Heart right ventricle (tissue), 16 donors: ENCODE measurements around the gene RPS3. TPM values are rescaled to one million over a fixed set of nuclear protein-coding genes. Genes with fewer than 3 reads are reported as not detected.

ENCODE experiments used
- ATAC-seq, 8 donors: fragments of 200-7000 bp; cut with Tn5 transposase; one replicate each; pipeline ENCODE4 v1.9.1; 2020; ENCODE audit warnings: mild to moderate bottlenecking in 8 of 8, moderate library complexity in 8 of 8, moderate number of reproducible peaks in 1 of 8
- DNase-seq, 2 donors: peaks; one replicate each; pipeline ENCODE4 v3.0.0-alpha.2; 2020
- H3K27ac ChIP-seq, 10 donors: fragments of 200-600 bp; sonication (generic) in 2 of 10; one replicate each; pipeline versions ENCODE4 v1.5.0 to v1.8.0; 2020 to 2022; ENCODE audit warnings: mild to moderate bottlenecking in 3 of 10
- H3K27me3 ChIP-seq, 7 donors: fragments of 200-600 bp; one replicate each; pipeline ENCODE4 v1.8.0; 2021 to 2022; ENCODE audit warnings: mild to moderate bottlenecking in 2 of 7
- H3K36me3 ChIP-seq, 9 donors: fragments of 200-600 bp; sonication (generic) in 1 of 9; one replicate each; pipeline versions ENCODE4 v1.5.0 to v1.8.0; 2020 to 2022; ENCODE audit warnings: mild to moderate bottlenecking in 2 of 9
- H3K4me1 ChIP-seq, 9 donors: fragments of 200-600 bp; sonication (generic) in 1 of 9; one replicate each; pipeline versions ENCODE4 v1.5.0 to v1.8.0; 2020 to 2022; ENCODE audit warnings: mild to moderate bottlenecking in 4 of 9
- H3K4me3 ChIP-seq, 10 donors: fragments of 200-600 bp; sonication (generic) in 2 of 10; one replicate each; pipeline versions ENCODE4 v1.5.0 to v1.8.0; 2020 to 2022; ENCODE audit warnings: mild to moderate bottlenecking in 7 of 10, moderate library complexity in 2 of 10
- H3K9me3 ChIP-seq, 11 donors: fragments of 200-600 bp in 10 of 11; sonication (generic) in 2 of 11; one replicate each; pipeline versions ENCODE4 v1.5.0 to v1.8.0; 2013 to 2022; ENCODE audit warnings: mild to moderate bottlenecking in 2 of 11, control low read depth in 1 of 11, moderate library complexity in 1 of 11
- WGBS, 2 donors: extraction: QIAGEN DNeasy Blood & Tissue Kit; methylation state at CpG; one replicate each; pipeline ENCODE4 v1.1.7; 2013; ENCODE audit warnings: inconsistent platforms in 1 of 2; 5-methylcytosine and 5-hydroxymethylcytosine counted together
- intact Hi-C, 10 donors: fragments of 100-400 bp; cut with DNase I; formaldehyde crosslinking; loops; one replicate each; pipeline versions ENCODE4 v1.11.1 to v1.14.2; 2022
- polyA plus RNA-seq, 2 donors: library from polyadenylated mRNA; stranded (reverse); fragments of 200-250 nt; gene quantifications; one replicate each; pipeline ENCODE4 v1.2.3, GENCODE V29; 2013
- total RNA-seq, 10 donors: library from RNA; stranded (reverse); fragmentation: NEBNext Ultra II Directional in 3 of 10; extraction: Animal tissue kit (Norgen Biotek cat#: 25700) in 3 of 10; gene quantifications; one replicate each; pipeline versions ENCODE4 v1.2.1 to v1.2.4, GENCODE V29; 2021 to 2023
- TF ChIP-seq, protein P1 (sequence below), 9 donors: fragments of 200-600 bp; sonication (generic) in 2 of 9; IDR thresholded peaks; one replicate each; pipeline versions ENCODE4 v1.5.0 to v1.8.0; 2021 to 2022; ENCODE audit warnings: antibody characterized with exemption in 9 of 9, mild to moderate bottlenecking in 5 of 9, moderate library complexity in 1 of 9
- donor health status: Arrhythmogenic right ventricular cardiomyopathy.
- donor health status: ischemic (EF 13 %, LVEDD 7.1; RV severe dilation, severe dysfunction).
- donor health status: healthy with polysubstance abuse.
- donor health status: DM: no; HTN: yes; CAD: no.
- donor health status: DM: no; HTN: no; CAD: no.
- donor health status: ischemic (EF 25% LVEDD 6.9; RV normal size, moderate dysfunction).
- donor health status: ischemic (EF 25% LVEDD 5.7; RV mildly dilated, moderate dysfunction).
- donor health status: healthy.
- donor health status: DM: yes; HTN: yes; CAD: no.
- donor health status: Ischemic cardiomyopathy.
- donor health status: ischemic (EF 35%, LVEDD 5.7; RV mildly dilated, moderate dysfunction).
- donor health status: nonischemic (EF 11% LVEDD 7.7; RV severe dilation, severe dysfunction).
- donor health status: DM: yes; HTN: yes; CAD: no.
- donor health status: PGD.
- donor health status: ischemic (EF 29% LVEDD 5.4; RV normal size, mild dysfunction).
- donor health status: nonischemic (EF 23%, LVEDD 6.1; RV moderate dilation, normal function).

The RPS3 gene
- total and polyA plus RNA-seq, 12 donors, result 698 to 1,945 (median 939) TPM

DNA sequence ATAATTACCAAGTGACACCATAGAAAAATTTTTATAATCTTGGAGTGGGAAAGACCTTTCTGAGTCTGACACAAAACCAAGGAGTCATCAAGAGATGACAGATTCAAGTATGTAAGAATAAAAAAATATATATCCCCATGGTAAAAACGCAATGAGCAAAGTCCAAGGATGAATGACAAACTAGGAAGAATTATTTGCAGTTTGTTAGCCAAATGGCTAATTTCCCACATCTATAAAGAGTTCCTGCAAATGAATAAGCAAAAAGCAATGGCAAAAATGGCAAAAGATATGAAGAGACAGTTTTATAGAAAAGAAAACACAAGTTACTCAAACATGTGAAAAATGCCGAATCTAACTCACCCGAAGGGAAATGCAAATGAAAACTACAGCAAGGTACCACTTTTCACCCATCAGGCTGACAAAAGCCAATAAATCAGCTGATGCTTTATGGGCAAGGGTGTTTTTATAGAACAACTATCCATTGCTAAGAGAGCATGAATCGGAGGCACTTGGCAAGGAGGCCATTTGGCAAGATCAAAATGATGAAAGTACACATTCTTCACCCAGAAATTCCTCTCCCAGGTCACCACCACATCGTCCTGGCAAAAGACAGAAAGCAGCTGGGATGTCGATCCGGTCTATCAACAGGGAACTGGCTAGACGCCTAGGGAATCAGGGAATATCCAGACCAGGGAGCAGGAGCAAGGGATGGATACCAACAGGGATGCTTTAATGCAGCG, 54.8 kb downstream of the RPS3 start:
- intact Hi-C loops, result no loop called here
- Histone ChIP-seq H3K36me3 (no peaks in the 10 kb centered on the region), H3K4me3 (no peak overlapping the region), H3K4me1 (no peaks in the 10 kb centered on the region), H3K27me3 (peaks cover 0 to 6% (median 0%) of the 10 kb centered on the region in 7 donors), H3K27ac (no peak overlapping the region), H3K9me3 (no peaks in the 10 kb centered on the region)
- TF ChIP-seq, protein P1, sequence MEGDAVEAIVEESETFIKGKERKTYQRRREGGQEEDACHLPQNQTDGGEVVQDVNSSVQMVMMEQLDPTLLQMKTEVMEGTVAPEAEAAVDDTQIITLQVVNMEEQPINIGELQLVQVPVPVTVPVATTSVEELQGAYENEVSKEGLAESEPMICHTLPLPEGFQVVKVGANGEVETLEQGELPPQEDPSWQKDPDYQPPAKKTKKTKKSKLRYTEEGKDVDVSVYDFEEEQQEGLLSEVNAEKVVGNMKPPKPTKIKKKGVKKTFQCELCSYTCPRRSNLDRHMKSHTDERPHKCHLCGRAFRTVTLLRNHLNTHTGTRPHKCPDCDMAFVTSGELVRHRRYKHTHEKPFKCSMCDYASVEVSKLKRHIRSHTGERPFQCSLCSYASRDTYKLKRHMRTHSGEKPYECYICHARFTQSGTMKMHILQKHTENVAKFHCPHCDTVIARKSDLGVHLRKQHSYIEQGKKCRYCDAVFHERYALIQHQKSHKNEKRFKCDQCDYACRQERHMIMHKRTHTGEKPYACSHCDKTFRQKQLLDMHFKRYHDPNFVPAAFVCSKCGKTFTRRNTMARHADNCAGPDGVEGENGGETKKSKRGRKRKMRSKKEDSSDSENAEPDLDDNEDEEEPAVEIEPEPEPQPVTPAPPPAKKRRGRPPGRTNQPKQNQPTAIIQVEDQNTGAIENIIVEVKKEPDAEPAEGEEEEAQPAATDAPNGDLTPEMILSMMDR (IDR thresholded peaks at IDR 0.05), result no peak
- WGBS, 2 donors, result 72 to 78% methylated on average over 9 of the region's 9 CpGs
- DNase-seq (no peak), ATAC-seq (no peak)

- intact Hi-C loops, result no loop called here
- DNase-seq (no peak), ATAC-seq (no peak)
- H3K27ac ChIP-seq, result no peak overlapping the region
- no peak overlapping the region for H3K4me3 ChIP-seq
- H3K9me3 ChIP-seq, result no peaks in the 10 kb centered on the region
- TF ChIP-seq, protein P1 (IDR thresholded peaks at IDR 0.05), result no peak
- WGBS, 2 donors, result 86 to 89% methylated on average over 5 of the region's 5 CpGs
- peaks cover 0 to 6% (median 0%) of the 10 kb centered on the region in 7 donors for H3K27me3 ChIP-seq
- no peaks in the 10 kb centered on the region for H3K36me3 ChIP-seq
- H3K4me1 ChIP-seq, result no peaks in the 10 kb centered on the region
Measured at GRCh38 chr11:75454987-75455386, 55.7 kb downstream of the RPS3 start.

Other genes starting within 250 kb of the RPS3 start
- gene SLCO2B1, start 248.4 kb upstream of the RPS3 start, total RNA-seq, result 10 to 100 TPM; 10.7 to 69.0 (median 18.0) TPM
- gene SLCO2B1, start 248.4 kb upstream of the RPS3 start, polyA plus RNA-seq, result 1 to 10 TPM; 5.2 to 7.2 TPM
- gene TPBGL, start 158.7 kb upstream of the RPS3 start, total RNA-seq, result under 1 TPM in 5 of 10 donors, not detected in 5; 0.09 to 0.37 (median 0.17) TPM
- under 1 TPM; 0.07 to 0.16 TPM for gene TPBGL, start 158.7 kb upstream of the RPS3 start, polyA plus RNA-seq
- gene ARRB1, start 47.9 kb upstream of the RPS3 start, total RNA-seq, result 10 to 100 TPM; 14.4 to 33.9 (median 21.7) TPM
- gene ARRB1, start 47.9 kb upstream of the RPS3 start, polyA plus RNA-seq, result 1 to 10 TPM; 8.1 to 8.9 TPM
- under 1 TPM in 8 of 10 donors, not detected in 2; 0.20 to 0.81 (median 0.37) TPM for gene KLHL35, start 33.7 kb downstream of the RPS3 start, total RNA-seq
- gene KLHL35, start 33.7 kb downstream of the RPS3 start, polyA plus RNA-seq, result under 1 TPM; 0.29 to 0.64 TPM
- 1 to 10 TPM; 3.3 to 8.0 (median 4.1) TPM for gene GDPD5, start 126.4 kb downstream of the RPS3 start, total RNA-seq
- 10 to 100 TPM in 1 of 2 donors, 1 to 10 TPM in 1; 3.6 to 10.3 TPM for gene GDPD5, start 126.4 kb downstream of the RPS3 start, polyA plus RNA-seq
- gene SERPINH1, start 162.7 kb downstream of the RPS3 start, total RNA-seq, result 100 to 1,000 TPM in 1 of 10 donors, 10 to 100 TPM in 9; 31.8 to 130 (median 53.2) TPM
- 100 to 1,000 TPM in 1 of 2 donors, 10 to 100 TPM in 1; 43.4 to 218 TPM for gene SERPINH1, start 162.7 kb downstream of the RPS3 start, polyA plus RNA-seq